Activated B cell treated with CpG ODN at 0.5 μM for 24 hours (primary cell): ENCODE measurements around the gene COBL. TPM values are rescaled to one million over a fixed set of nuclear protein-coding genes. Genes with fewer than 3 reads are reported as not detected.
"Not testable (repeated sequence)": the region's sequence is repeated elsewhere in the genome, so short reads cannot be mapped to it uniquely, and the experiment has no call there.

Experiments used
- ATAC-seq: fragments of 200-7000 bp; cut with Tn5 transposase; one replicate; pipeline ENCODE4 v1.10.0; 2021; ENCODE audit warnings: low read depth, mild to moderate bottlenecking, moderate library complexity
- CTCF ChIA-PET: fragments of 350-600 bp; sonication (Branson Sonifier 250); formaldehyde crosslinking; loops from one replicate; lab custom pipeline; 2021; ENCODE audit warnings: antibody characterized with exemption; lab: Charles Lee
- POLR2A ChIA-PET: fragments of 350-600 bp; sonication (Branson Sonifier 250); formaldehyde crosslinking; loops from one replicate; lab custom pipeline; 2021; ENCODE audit warnings: antibody characterized with exemption; lab: Charles Lee
- DNase-seq: peaks from one replicate; pipeline ENCODE4 v3.0.0; 2022
- H3K27ac Mint-ChIP-seq: one replicate; pipeline ENCODE4 v1.8.0; 2020; ENCODE audit warnings: mixed read lengths
- H3K27me3 Mint-ChIP-seq: one replicate; pipeline ENCODE4 v1.8.0; 2021; ENCODE audit warnings: mixed read lengths
- H3K36me3 Mint-ChIP-seq: one replicate; pipeline ENCODE4 v1.8.0; 2021; ENCODE audit warnings: low read depth, mixed read lengths
- H3K4me1 Mint-ChIP-seq: one replicate; pipeline ENCODE4 v1.8.0; 2021; ENCODE audit warnings: mixed read lengths
- H3K4me3 Mint-ChIP-seq: one replicate; pipeline ENCODE4 v1.8.0; 2020; ENCODE audit warnings: mild to moderate bottlenecking, mixed read lengths
- H3K9me3 Mint-ChIP-seq: one replicate; pipeline ENCODE4 v1.8.0; 2020; ENCODE audit warnings: mixed read lengths
- intact Hi-C: fragments of 100-400 bp; cut with micrococcal nuclease; formaldehyde crosslinking; loops from one replicate; pipeline ENCODE4 v1.15.1; 2024
- total RNA-seq: library from RNA; stranded (reverse); gene quantifications from 2 replicates; pipeline ENCODE4 v1.2.3, GENCODE V29; 2022
- TF ChIP-seq, protein P1 (sequence below): fragments of 200-600 bp; IDR thresholded peaks from one replicate; pipeline ENCODE4 v1.8.0; 2022; ENCODE audit warnings: antibody characterized with exemption, mild to moderate bottlenecking

Gene COBL
- total RNA-seq, 1 donor from 2014 or later: not detected

DNA sequence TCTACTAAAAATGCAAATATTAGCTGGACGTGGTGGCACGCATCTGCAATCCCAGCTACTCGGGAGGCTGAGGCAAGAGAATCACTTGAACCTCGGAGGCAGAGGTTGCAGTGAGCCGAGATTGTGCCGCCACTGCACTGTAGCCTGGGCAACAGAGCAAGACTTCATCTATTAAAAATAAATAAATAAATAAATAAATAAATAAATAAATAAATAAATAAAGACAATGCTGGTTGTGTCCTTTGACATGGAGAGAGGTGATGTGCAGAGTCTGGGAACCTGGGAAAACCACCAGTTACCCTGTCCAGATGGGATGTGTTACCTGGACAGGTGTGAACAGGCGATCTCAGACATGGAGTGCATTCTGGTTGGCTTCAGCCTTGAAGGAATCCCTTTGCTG lies 102.5 kb downstream of the COBL start:
- no peak for DNase-seq
- Mint-ChIP-seq H3K36me3 (no peaks in the 10 kb centered on the region), H3K4me3 (no peak overlapping the region), H3K27ac (no peak overlapping the region), H3K9me3 (no peaks in the 10 kb centered on the region), H3K27me3 (no peaks in the 10 kb centered on the region), H3K4me1 (no peaks in the 10 kb centered on the region)
- TF ChIP-seq, protein P1, sequence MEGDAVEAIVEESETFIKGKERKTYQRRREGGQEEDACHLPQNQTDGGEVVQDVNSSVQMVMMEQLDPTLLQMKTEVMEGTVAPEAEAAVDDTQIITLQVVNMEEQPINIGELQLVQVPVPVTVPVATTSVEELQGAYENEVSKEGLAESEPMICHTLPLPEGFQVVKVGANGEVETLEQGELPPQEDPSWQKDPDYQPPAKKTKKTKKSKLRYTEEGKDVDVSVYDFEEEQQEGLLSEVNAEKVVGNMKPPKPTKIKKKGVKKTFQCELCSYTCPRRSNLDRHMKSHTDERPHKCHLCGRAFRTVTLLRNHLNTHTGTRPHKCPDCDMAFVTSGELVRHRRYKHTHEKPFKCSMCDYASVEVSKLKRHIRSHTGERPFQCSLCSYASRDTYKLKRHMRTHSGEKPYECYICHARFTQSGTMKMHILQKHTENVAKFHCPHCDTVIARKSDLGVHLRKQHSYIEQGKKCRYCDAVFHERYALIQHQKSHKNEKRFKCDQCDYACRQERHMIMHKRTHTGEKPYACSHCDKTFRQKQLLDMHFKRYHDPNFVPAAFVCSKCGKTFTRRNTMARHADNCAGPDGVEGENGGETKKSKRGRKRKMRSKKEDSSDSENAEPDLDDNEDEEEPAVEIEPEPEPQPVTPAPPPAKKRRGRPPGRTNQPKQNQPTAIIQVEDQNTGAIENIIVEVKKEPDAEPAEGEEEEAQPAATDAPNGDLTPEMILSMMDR: no peak
- ChIA-PET POLR2A (no interaction called here), CTCF (no interaction called here)
- intact Hi-C loops: no loop called here
- no peak for ATAC-seq

GRCh38 chr7:51213618-51214017 lies 103.0 kb downstream of the COBL start:
- Mint-ChIP-seq H3K36me3 (no peaks in the 10 kb centered on the region), H3K27ac (no peak overlapping the region), H3K27me3 (no peaks in the 10 kb centered on the region), H3K4me3 (no peak overlapping the region), H3K9me3 (no peaks in the 10 kb centered on the region), H3K4me1 (no peaks in the 10 kb centered on the region)
- no peak for ATAC-seq
- intact Hi-C loops: no loop called here
- TF ChIP-seq, protein P1: no peak
- no peak for DNase-seq
- ChIA-PET POLR2A (no interaction called here), CTCF (no interaction called here)

DNA sequence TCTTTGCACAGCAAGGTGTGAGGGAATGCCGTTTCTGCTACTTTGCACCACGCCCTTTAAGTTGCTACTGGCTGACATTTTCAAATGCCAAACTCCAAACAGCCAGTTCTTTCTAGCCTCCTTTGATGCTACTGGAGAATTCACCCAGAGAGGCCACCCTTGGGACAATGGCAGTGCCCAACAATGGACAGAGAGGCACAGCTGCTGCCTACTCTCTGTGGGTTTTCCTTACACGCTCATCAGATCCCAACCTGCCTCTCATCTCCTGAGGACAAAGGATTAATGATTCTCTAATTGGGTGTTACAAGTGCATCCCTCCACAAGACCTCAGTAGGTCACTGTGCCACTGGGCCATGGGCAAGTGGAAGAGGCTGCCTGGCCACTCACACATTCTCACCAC lies 105.8 kb downstream of the COBL start:
- Mint-ChIP-seq H3K4me3 (no peak overlapping the region), H3K9me3 (peaks cover 5% of the 10 kb centered on the region), H3K4me1 (no peaks in the 10 kb centered on the region), H3K27ac (no peak overlapping the region), H3K27me3 (no peaks in the 10 kb centered on the region), H3K36me3 (no peaks in the 10 kb centered on the region)
- TF ChIP-seq, protein P1: no peak
- ATAC-seq (no peak), DNase-seq (no peak)
- POLR2A ChIA-PET: no interaction called here
- intact Hi-C loops: no loop called here
- CTCF ChIA-PET: no interaction called here

GRCh38 chr7:51209426-51209825 lies 107.2 kb downstream of the COBL start:
- Mint-ChIP-seq H3K27ac (no peak overlapping the region), H3K4me3 (no peak overlapping the region), H3K9me3 (peaks cover 5% of the 10 kb centered on the region), H3K27me3 (no peaks in the 10 kb centered on the region), H3K4me1 (no peaks in the 10 kb centered on the region), H3K36me3 (no peaks in the 10 kb centered on the region)
- ChIA-PET POLR2A (no interaction called here), CTCF (no interaction called here)
- intact Hi-C loops: no loop called here
- TF ChIP-seq, protein P1: no peak
- ATAC-seq: no peak
- DNase-seq: no peak

GRCh38 chr7:51208125-51208524 lies 108.5 kb downstream of the COBL start:
- peaks cover 14% of the 10 kb centered on the region for H3K9me3 Mint-ChIP-seq
- H3K4me1 Mint-ChIP-seq, H3K36me3 Mint-ChIP-seq, intact Hi-C loops, H3K27ac Mint-ChIP-seq, H3K27me3 Mint-ChIP-seq, ATAC-seq, CTCF ChIA-PET, DNase-seq, H3K4me3 Mint-ChIP-seq, POLR2A ChIA-PET: not testable (repeated sequence)

- TF ChIP-seq, protein P1: no peak
- intact Hi-C loops: no loop called here
- H3K4me1 Mint-ChIP-seq: no peaks in the 10 kb centered on the region
- H3K4me3 Mint-ChIP-seq: no peak overlapping the region
- ATAC-seq: no peak
- H3K36me3 Mint-ChIP-seq: no peaks in the 10 kb centered on the region
- ChIA-PET CTCF (no interaction called here), POLR2A (no interaction called here)
- H3K9me3 Mint-ChIP-seq: peaks cover 5% of the 10 kb centered on the region
- no peak overlapping the region for H3K27ac Mint-ChIP-seq
- H3K27me3 Mint-ChIP-seq: peaks cover 14% of the 10 kb centered on the region
- DNase-seq: no peak
Observed at GRCh38 chr7:51198654-51199053, 118.0 kb downstream of the COBL start.
